ENCODE results near the gene PUS7L.
"Not testable (repeated sequence)": the region's sequence is repeated elsewhere in the genome, so short reads cannot be mapped to it uniquely, and the experiment has no call there.

The PUS7L gene

GRCh38 chr12:43742106-43742505 is 16.5 kb downstream of the PUS7L start:
- H3K27ac ChIP-seq (ENCODE audit: low read depth, low read length): no peak overlapping the region

GRCh38 chr12:43740511-43741100 is 18.0 kb downstream of the PUS7L start:
- Histone ChIP-seq H3K36me3 (ENCODE audit: insufficient read depth, low read length) (peaks cover 11% of the 10 kb centered on the region), H3K4me3 (ENCODE audit: low read depth in 1 of 2, low read length in 2 of 2) (no peak overlapping the region), H3K27me3 (ENCODE audit: control insufficient read depth in 1 of 2, insufficient read depth in 2 of 2, low read length in 2 of 2) (no peaks in the 10 kb centered on the region)

More at GRCh38 chr12:43742106-43742505, 16.5 kb downstream of the PUS7L start:
- peaks cover 8% of the 10 kb centered on the region for H3K36me3 ChIP-seq (ENCODE audit: insufficient read depth, low read length)
- no peak overlapping the region for H3K9ac ChIP-seq (ENCODE audit: low read length)
- H3K27me3 ChIP-seq (ENCODE audit: control insufficient read depth in 1 of 2, insufficient read depth in 2 of 2, low read length in 2 of 2): no peaks in the 10 kb centered on the region
- no peaks in the 10 kb centered on the region for H3K4me1 ChIP-seq (ENCODE audit: insufficient read depth, low read length)
- no peaks in the 10 kb centered on the region for H3K9me3 ChIP-seq (ENCODE audit: low read length)
- no peak overlapping the region for H3K4me3 ChIP-seq (ENCODE audit: low read depth in 1 of 2, low read length in 2 of 2)

GRCh38 chr12:43737646-43738045 is 20.9 kb downstream of the PUS7L start:
- Histone ChIP-seq H3K4me1 (ENCODE audit: insufficient read depth, low read length) (no peaks in the 10 kb centered on the region), H3K9me3 (ENCODE audit: low read length) (no peaks in the 10 kb centered on the region), H3K36me3 (ENCODE audit: insufficient read depth, low read length) (peaks cover 11% of the 10 kb centered on the region), H3K27me3 (ENCODE audit: control insufficient read depth in 1 of 2, insufficient read depth in 2 of 2, low read length in 2 of 2) (no peaks in the 10 kb centered on the region), H3K4me3 (ENCODE audit: low read depth in 1 of 2, low read length in 2 of 2) (no peak overlapping the region), H3K9ac (ENCODE audit: low read length) (no peak overlapping the region), H3K27ac (ENCODE audit: low read depth, low read length) (no peak overlapping the region)

More at GRCh38 chr12:43740511-43741100, 18.0 kb downstream of the PUS7L start:
- H3K27ac ChIP-seq (ENCODE audit: low read depth, low read length): no peak overlapping the region
- H3K4me1 ChIP-seq (ENCODE audit: insufficient read depth, low read length): no peaks in the 10 kb centered on the region
- no peaks in the 10 kb centered on the region for H3K9me3 ChIP-seq (ENCODE audit: low read length)
- no peak overlapping the region for H3K9ac ChIP-seq (ENCODE audit: low read length)

GRCh38 chr12:43736927-43737440 is 21.6 kb downstream of the PUS7L start:
- Histone ChIP-seq H3K4me1 (ENCODE audit: insufficient read depth, low read length) (no peaks in the 10 kb centered on the region), H3K9ac (ENCODE audit: low read length) (no peak overlapping the region), H3K36me3 (ENCODE audit: insufficient read depth, low read length) (peaks cover 11% of the 10 kb centered on the region), H3K9me3 (ENCODE audit: low read length) (no peaks in the 10 kb centered on the region), H3K4me3 (ENCODE audit: low read depth in 1 of 2, low read length in 2 of 2) (no peak overlapping the region), H3K27me3 (ENCODE audit: control insufficient read depth in 1 of 2, insufficient read depth in 2 of 2, low read length in 2 of 2) (no peaks in the 10 kb centered on the region), H3K27ac (ENCODE audit: low read depth, low read length) (no peak overlapping the region)

GRCh38 chr12:43733687-43734086 is 24.9 kb downstream of the PUS7L start:
- H3K27me3 ChIP-seq (ENCODE audit: control insufficient read depth in 1 of 2, insufficient read depth in 2 of 2, low read length in 2 of 2): no peaks in the 10 kb centered on the region
- no peak overlapping the region for H3K9ac ChIP-seq (ENCODE audit: low read length)
- no peak overlapping the region for H3K27ac ChIP-seq (ENCODE audit: low read depth, low read length)
- H3K4me1 ChIP-seq (ENCODE audit: insufficient read depth, low read length): no peaks in the 10 kb centered on the region
- peaks cover 11% of the 10 kb centered on the region for H3K36me3 ChIP-seq (ENCODE audit: insufficient read depth, low read length)
- no peak overlapping the region for H3K4me3 ChIP-seq (ENCODE audit: low read depth in 1 of 2, low read length in 2 of 2)
- no peaks in the 10 kb centered on the region for H3K9me3 ChIP-seq (ENCODE audit: low read length)

GRCh38 chr12:43730283-43730682 is 28.3 kb downstream of the PUS7L start:
- Histone ChIP-seq H3K36me3 (ENCODE audit: insufficient read depth, low read length) (no peaks in the 10 kb centered on the region), H3K9me3 (ENCODE audit: low read length) (no peaks in the 10 kb centered on the region), H3K27me3 (ENCODE audit: control insufficient read depth in 1 of 2, insufficient read depth in 2 of 2, low read length in 2 of 2) (no peaks in the 10 kb centered on the region), H3K4me1 (ENCODE audit: insufficient read depth, low read length) (no peaks in the 10 kb centered on the region), H3K9ac (ENCODE audit: low read length) (no peak overlapping the region), H3K4me3 (ENCODE audit: low read depth in 1 of 2, low read length in 2 of 2) (no peak overlapping the region), H3K27ac (ENCODE audit: low read depth, low read length) (no peak overlapping the region)

GRCh38 chr12:43728698-43729097 is 29.9 kb downstream of the PUS7L start:
- Histone ChIP-seq H3K9me3 (ENCODE audit: low read length) (no peaks in the 10 kb centered on the region), H3K4me1 (ENCODE audit: insufficient read depth, low read length) (no peaks in the 10 kb centered on the region), H3K9ac (ENCODE audit: low read length) (no peak overlapping the region), H3K4me3 (ENCODE audit: low read depth in 1 of 2, low read length in 2 of 2) (no peak overlapping the region), H3K27ac (ENCODE audit: low read depth, low read length) (no peak overlapping the region), H3K36me3 (ENCODE audit: insufficient read depth, low read length) (no peaks in the 10 kb centered on the region), H3K27me3 (ENCODE audit: control insufficient read depth in 1 of 2, insufficient read depth in 2 of 2, low read length in 2 of 2) (no peaks in the 10 kb centered on the region)

- Histone ChIP-seq H3K27ac (ENCODE audit: low read depth, low read length) (no peak overlapping the region), H3K4me1 (ENCODE audit: insufficient read depth, low read length) (no peaks in the 10 kb centered on the region)
Observed at GRCh38 chr12:43728117-43728516, 30.5 kb downstream of the PUS7L start.

GRCh38 chr12:43723134-43723533 is 35.5 kb downstream of the PUS7L start:
- Histone ChIP-seq H3K9me3 (ENCODE audit: low read length) (no peaks in the 10 kb centered on the region), H3K27me3 (ENCODE audit: control insufficient read depth in 1 of 2, insufficient read depth in 2 of 2, low read length in 2 of 2) (no peaks in the 10 kb centered on the region), H3K27ac (ENCODE audit: low read depth, low read length) (no peak overlapping the region), H3K9ac (ENCODE audit: low read length) (no peak overlapping the region), H3K36me3 (ENCODE audit: insufficient read depth, low read length) (no peaks in the 10 kb centered on the region), H3K4me1 (ENCODE audit: insufficient read depth, low read length) (no peaks in the 10 kb centered on the region), H3K4me3 (ENCODE audit: low read depth in 1 of 2, low read length in 2 of 2) (no peak overlapping the region)

More at GRCh38 chr12:43728117-43728516, 30.5 kb downstream of the PUS7L start:
- no peak overlapping the region for H3K4me3 ChIP-seq (ENCODE audit: low read depth in 1 of 2, low read length in 2 of 2)
- no peaks in the 10 kb centered on the region for H3K36me3 ChIP-seq (ENCODE audit: insufficient read depth, low read length)
- no peaks in the 10 kb centered on the region for H3K9me3 ChIP-seq (ENCODE audit: low read length)
- H3K9ac ChIP-seq (ENCODE audit: low read length): no peak overlapping the region
- H3K27me3 ChIP-seq (ENCODE audit: control insufficient read depth in 1 of 2, insufficient read depth in 2 of 2, low read length in 2 of 2): no peaks in the 10 kb centered on the region

- H3K4me1 ChIP-seq (ENCODE audit: insufficient read depth, low read length): no peaks in the 10 kb centered on the region
- H3K27me3 ChIP-seq (ENCODE audit: control insufficient read depth in 1 of 2, insufficient read depth in 2 of 2, low read length in 2 of 2): no peaks in the 10 kb centered on the region
- no peak overlapping the region for H3K9ac ChIP-seq (ENCODE audit: low read length)
- no peak overlapping the region for H3K27ac ChIP-seq (ENCODE audit: low read depth, low read length)
- no peak overlapping the region for H3K4me3 ChIP-seq (ENCODE audit: low read depth in 1 of 2, low read length in 2 of 2)
- no peaks in the 10 kb centered on the region for H3K9me3 ChIP-seq (ENCODE audit: low read length)
- H3K36me3 ChIP-seq (ENCODE audit: insufficient read depth, low read length): no peaks in the 10 kb centered on the region
Observed at GRCh38 chr12:43722621-43723020, 36.0 kb downstream of the PUS7L start.

GRCh38 chr12:43711348-43711747 is 47.2 kb downstream of the PUS7L start:
- Histone ChIP-seq H3K36me3 (ENCODE audit: insufficient read depth, low read length) (no peaks in the 10 kb centered on the region), H3K27ac (ENCODE audit: low read depth, low read length) (no peak overlapping the region), H3K27me3 (ENCODE audit: control insufficient read depth in 1 of 2, insufficient read depth in 2 of 2, low read length in 2 of 2) (no peaks in the 10 kb centered on the region), H3K4me1 (ENCODE audit: insufficient read depth, low read length) (no peaks in the 10 kb centered on the region), H3K4me3 (ENCODE audit: low read depth in 1 of 2, low read length in 2 of 2) (no peak overlapping the region), H3K9me3 (ENCODE audit: low read length) (no peaks in the 10 kb centered on the region), H3K9ac (ENCODE audit: low read length) (no peak overlapping the region)

- not testable (repeated sequence) for H3K9ac ChIP-seq (ENCODE audit: low read length); H3K36me3 ChIP-seq (ENCODE audit: insufficient read depth, low read length); H3K4me1 ChIP-seq (ENCODE audit: insufficient read depth, low read length); H3K9me3 ChIP-seq (ENCODE audit: low read length); H3K4me3 ChIP-seq (ENCODE audit: low read depth in 1 of 2, low read length in 2 of 2); H3K27ac ChIP-seq (ENCODE audit: low read depth, low read length); H3K27me3 ChIP-seq (ENCODE audit: control insufficient read depth in 1 of 2, insufficient read depth in 2 of 2, low read length in 2 of 2)
Observed at GRCh38 chr12:43703772-43704171, 54.8 kb downstream of the PUS7L start.

Data from muscle layer of colon (tissue), 2 donors.